ACC112 (cell line): Measurements from ENCODE around the gene CMTM5.
A peak's percentile ranks its signal among the peaks of the same experiment; 100 is the strongest.

Experiments used
- H2AFZ ChIP-seq: fragments of 200-600 bp; sonication (generic); one replicate; pipeline ENCODE4 v1.6.0; 2017; ENCODE audit warnings: antibody characterized with exemption, low read length; ENCODE audit not compliant: unreplicated experiment
- H3K27ac ChIP-seq: fragments of 200-600 bp; sonication (generic); 2 replicates; pipeline ENCODE4 v1.5.1; 2014; ENCODE audit warnings: low read depth, mild to moderate bottlenecking, antibody characterized with exemption, low read length, moderate library complexity
- H3K27me3 ChIP-seq: fragments of 200-600 bp; sonication (generic); 2 replicates; pipeline ENCODE4 v1.6.1; 2014; ENCODE audit warnings: mild to moderate bottlenecking, antibody characterized with exemption, low read length, moderate library complexity, mixed read lengths; ENCODE audit not compliant: insufficient read depth
- H3K36me3 ChIP-seq: fragments of 200-600 bp; sonication (generic); 2 replicates; pipeline ENCODE4 v1.6.1; 2016; ENCODE audit warnings: mild to moderate bottlenecking, antibody characterized with exemption, low read length, moderate library complexity, mixed read lengths; ENCODE audit not compliant: insufficient read depth
- H3K4me1 ChIP-seq: fragments of 200-600 bp; sonication (generic); one replicate; pipeline ENCODE4 v1.6.1; 2016; ENCODE audit warnings: low read length, mixed read lengths; ENCODE audit not compliant: insufficient read depth, unreplicated experiment, control insufficient read depth
- H3K4me3 ChIP-seq: fragments of 200-600 bp; sonication (generic); 2 replicates; pipeline ENCODE4 v1.5.1; 2014; ENCODE audit warnings: mild to moderate bottlenecking, low read depth, low read length
- H3K79me2 ChIP-seq: fragments of 200-600 bp; sonication (generic); one replicate; pipeline ENCODE4 v1.6.0; 2016; ENCODE audit warnings: low read length; ENCODE audit not compliant: control insufficient read depth, unreplicated experiment, insufficient read depth

The CMTM5 gene

GRCh38 chr14:23359167-23359626 lies 17.6 kb upstream of the CMTM5 start:
- Histone ChIP-seq H2AFZ (no peak overlapping the region), H3K4me3 (no peak overlapping the region), H3K4me1 (peaks cover 11% of the 10 kb centered on the region), H3K27ac (no peak overlapping the region), H3K27me3 (no peaks in the 10 kb centered on the region), H3K79me2 (peaks cover 8% of the 10 kb centered on the region), H3K36me3 (no peaks in the 10 kb centered on the region)

GRCh38 chr14:23359722-23360447 lies 17.0 kb upstream of the CMTM5 start:
- no peaks in the 10 kb centered on the region for H3K27me3 ChIP-seq

GRCh38 chr14:23360496-23360895 lies 16.4 kb upstream of the CMTM5 start:
- Histone ChIP-seq H3K36me3 (no peaks in the 10 kb centered on the region), H3K4me3 (no peak overlapping the region), H2AFZ (no peak overlapping the region)

More at GRCh38 chr14:23359722-23360447, 17.0 kb upstream of the CMTM5 start:
- Histone ChIP-seq H3K79me2 (peaks cover 15% of the 10 kb centered on the region), H3K4me1 (peaks cover 11% of the 10 kb centered on the region), H3K36me3 (no peaks in the 10 kb centered on the region), H2AFZ (no peak overlapping the region), H3K4me3 (no peak overlapping the region), H3K27ac (no peak overlapping the region)

GRCh38 chr14:23361320-23361719 lies 15.5 kb upstream of the CMTM5 start:
- Histone ChIP-seq H3K79me2 (peaks cover 16% of the 10 kb centered on the region), H3K4me1 (peaks cover 11% of the 10 kb centered on the region), H2AFZ (no peak overlapping the region), H3K36me3 (no peaks in the 10 kb centered on the region), H3K27me3 (no peaks in the 10 kb centered on the region), H3K27ac (peak overlapping the region; percentile 74), H3K4me3 (no peak overlapping the region)

More at GRCh38 chr14:23360496-23360895, 16.4 kb upstream of the CMTM5 start:
- no peaks in the 10 kb centered on the region for H3K27me3 ChIP-seq
- H3K27ac ChIP-seq, result no peak overlapping the region; the same call in 1 of the 2 replicates
- H3K4me1 ChIP-seq, result peaks cover 11% of the 10 kb centered on the region
- H3K79me2 ChIP-seq, result peaks cover 16% of the 10 kb centered on the region

- H3K4me1 ChIP-seq, result peaks cover 15% of the 10 kb centered on the region
- no peak overlapping the region for H3K4me3 ChIP-seq
Observed at GRCh38 chr14:23361763-23362162, 15.1 kb upstream of the CMTM5 start.

GRCh38 chr14:23362200-23362599 lies 14.6 kb upstream of the CMTM5 start:
- H3K79me2 ChIP-seq, result peaks cover 16% of the 10 kb centered on the region
- H3K4me1 ChIP-seq, result peaks cover 16% of the 10 kb centered on the region
- no peak overlapping the region for H2AFZ ChIP-seq
- H3K36me3 ChIP-seq, result no peaks in the 10 kb centered on the region
- no peaks in the 10 kb centered on the region for H3K27me3 ChIP-seq
- H3K4me3 ChIP-seq, result no peak overlapping the region
- H3K27ac ChIP-seq, result peak overlapping the region; percentile 74; the same call in 1 of the 2 replicates

More at GRCh38 chr14:23361763-23362162, 15.1 kb upstream of the CMTM5 start:
- H3K27me3 ChIP-seq, result no peaks in the 10 kb centered on the region
- H3K79me2 ChIP-seq, result peaks cover 16% of the 10 kb centered on the region
- H3K27ac ChIP-seq, result peak overlapping the region; percentile 74
- H3K36me3 ChIP-seq, result no peaks in the 10 kb centered on the region
- H2AFZ ChIP-seq, result no peak overlapping the region

- H3K27me3 ChIP-seq, result peaks cover 9% of the 10 kb centered on the region
- peaks cover 16% of the 10 kb centered on the region for H3K4me1 ChIP-seq
- peak overlapping the region; percentile 54 for H3K27ac ChIP-seq
- H3K36me3 ChIP-seq, result no peaks in the 10 kb centered on the region
- H2AFZ ChIP-seq, result peak overlapping the region; percentile 19
- peak overlapping the region; percentile 75 for H3K4me3 ChIP-seq
- H3K79me2 ChIP-seq, result peaks cover 16% of the 10 kb centered on the region
Observed at GRCh38 chr14:23364164-23365035, 12.4 kb upstream of the CMTM5 start.

- Histone ChIP-seq H3K36me3 (no peaks in the 10 kb centered on the region), H3K27me3 (peaks cover 12% of the 10 kb centered on the region), H2AFZ (peak within 1 kb of the TSS; percentile 19), H3K4me1 (peaks cover 16% of the 10 kb centered on the region), H3K4me3 (peak within 1 kb of the TSS; percentile 75), H3K79me2 (peaks cover 16% of the 10 kb centered on the region), H3K27ac (peak within 1 kb of the TSS; percentile 54)
Observed at GRCh38 chr14:23365036-23365731, 11.7 kb upstream of the CMTM5 start, which contains the start of gene EFS. TSS of gene EFS (minus strand) at chr14:23365172. CDS start at chr14:23365025, 147 bp downstream.

- H3K27ac ChIP-seq, result peak overlapping the region; percentile 54; the same call in 1 of the 2 replicates
- H3K4me3 ChIP-seq, result peak overlapping the region; percentile 75
- no peaks in the 10 kb centered on the region for H3K36me3 ChIP-seq
- H3K27me3 ChIP-seq, result peaks cover 17% of the 10 kb centered on the region
- peaks cover 16% of the 10 kb centered on the region for H3K79me2 ChIP-seq
- H2AFZ ChIP-seq, result peak overlapping the region; percentile 19
- H3K4me1 ChIP-seq, result peaks cover 16% of the 10 kb centered on the region
Observed at GRCh38 chr14:23365732-23366425, 11.0 kb upstream of the CMTM5 start.
